HG02798 (cell line): ENCODE results near the gene EFS.

Source experiments
- ATAC-seq: cut with Tn5 transposase; IDR thresholded peaks from one replicate; pipeline ENCODE4 v1.9.1; 2021; ENCODE audit warnings: mild to moderate bottlenecking; ENCODE audit not compliant: unreplicated experiment, poor library complexity

Gene EFS

GRCh38 chr14:23308721-23309445 is 56.1 kb downstream of the EFS start:
- ATAC-seq = no peak

- ATAC-seq = no peak
These were observed 57.0 kb downstream of the EFS start for GRCh38 chr14:23307687-23308644.

GRCh38 chr14:23307146-23307530 is 57.8 kb downstream of the EFS start:
- ATAC-seq = no peak

GRCh38 chr14:23306412-23307145 is 58.4 kb downstream of the EFS start, which contains the start of gene BCL2L2:
TSS of gene BCL2L2 (plus strand) at chr14:23306833. CDS start at chr14:23307768, 935 bp downstream.
- peak; percentile 18 for ATAC-seq
